ENCODE results near the gene PKM. TPM values are rescaled to one million over a fixed set of nuclear protein-coding genes. Genes with fewer than 3 reads are reported as not detected.

PKM gene
- total RNA-seq, 1 experiment from 2014 or later = 1,809 TPM

DNA sequence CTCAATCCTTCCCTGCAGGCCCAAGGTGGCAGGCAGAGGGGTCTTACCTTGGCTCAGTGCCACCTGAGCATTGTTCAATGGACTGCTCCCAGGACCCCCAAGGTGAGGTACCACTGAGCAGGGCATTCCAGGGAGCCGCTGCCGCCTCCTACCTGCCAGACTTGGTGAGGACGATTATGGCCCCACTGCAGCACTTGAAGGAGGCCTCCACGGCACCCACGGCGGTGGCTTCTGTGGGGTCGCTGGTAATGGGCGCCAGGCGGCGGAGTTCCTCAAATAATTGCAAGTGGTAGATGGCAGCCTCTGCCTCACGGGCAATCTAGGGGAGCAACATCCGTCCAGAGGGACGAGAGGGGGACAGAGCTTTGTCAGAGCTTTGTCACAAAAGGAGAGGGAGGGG lies 28.7 kb downstream of the PKM start:
- DNase-seq = no peak
- intact Hi-C loops (cut with micrococcal nuclease; ENCODE audit: unreplicated experiment) = no loop called here
- no peaks in the 10 kb centered on the region for H3K9me2 ChIP-seq (ENCODE audit: insufficient read depth)
- H4K20me1 ChIP-seq (ENCODE audit: insufficient read depth) = peaks cover 54% of the 10 kb centered on the region
- H3F3A ChIP-seq (ENCODE audit: insufficient read depth, low read depth) = peaks cover 94% of the 10 kb centered on the region
- BruUV-seq (replicated peaks) = no TSS peak
- no peak for TF ChIP-seq CTCF (conservative IDR thresholded peaks at IDR 0.05)
- no peak for TF ChIP-seq EZH2 (IDR thresholded peaks at IDR 0.05; ENCODE audit: low read depth)
- peaks cover 77% of the 10 kb centered on the region for H3K36me3 ChIP-seq (ENCODE audit: low read depth)
- CTCF ChIA-PET = no interaction called here
- no peaks in the 10 kb centered on the region for H3K27me3 ChIP-seq (ENCODE audit: insufficient read depth, low read depth)
- no peaks in the 10 kb centered on the region for H3K9me3 ChIP-seq (ENCODE audit: insufficient read depth, low read depth)
- H3K4me2 ChIP-seq = no peak overlapping the region
- POLR2A ChIA-PET (ENCODE audit: unreplicated experiment) = interaction anchor here (0.7 kb wide), 1 partner anchor 21 kb away, joined by 5 read pairs; no protein-coding TSS in a partner anchor
- H3K27ac ChIP-seq = peak overlapping the region; percentile 19; the same call in 1 of the 2 replicates
- no peaks in the 10 kb centered on the region for H3K4me1 ChIP-seq (replicated peaks; ENCODE audit: insufficient read depth)
- H3K4me3 ChIP-seq = no peak overlapping the region
- H2AFZ ChIP-seq = no peak overlapping the region
- peaks cover 17% of the 10 kb centered on the region; the same call in 1 of the 2 replicates for H3K79me2 ChIP-seq (ENCODE audit: low read depth)

DNA sequence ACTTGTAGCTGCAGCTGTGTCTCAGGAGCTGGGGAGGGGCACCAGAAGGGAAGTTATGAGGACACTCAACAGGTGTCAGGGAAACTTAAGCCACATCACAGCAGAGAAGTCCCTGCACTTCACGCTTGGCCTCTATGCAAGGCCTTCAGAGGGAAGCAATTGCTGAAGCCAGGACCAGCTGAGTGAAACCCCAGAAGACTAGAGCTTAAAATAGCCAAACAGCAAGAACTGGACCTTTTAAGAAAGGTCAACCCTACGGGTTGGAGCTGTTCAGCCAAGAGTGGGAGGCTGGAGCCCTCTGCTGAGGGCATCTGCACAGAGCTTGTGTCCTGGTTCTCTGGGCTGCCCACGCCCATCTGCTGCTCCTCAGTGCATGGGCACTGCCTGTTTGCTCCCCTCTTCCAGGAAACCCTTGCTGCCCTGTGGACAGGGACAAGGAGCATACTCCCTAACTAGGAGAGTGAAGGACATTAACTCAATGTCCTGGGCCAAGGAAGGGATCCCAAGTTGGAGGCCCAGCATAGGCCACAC lies 29.5 kb downstream of the PKM start:
- Histone ChIP-seq H4K20me1 (ENCODE audit: insufficient read depth) (peaks cover 50% of the 10 kb centered on the region), H3K4me2 (no peak overlapping the region), H3K4me3 (no peak overlapping the region), H3K36me3 (ENCODE audit: low read depth) (peaks cover 69% of the 10 kb centered on the region), H2AFZ (no peak overlapping the region), H3K27me3 (ENCODE audit: insufficient read depth, low read depth) (no peaks in the 10 kb centered on the region), H3K9me3 (ENCODE audit: insufficient read depth, low read depth) (no peaks in the 10 kb centered on the region), H3K9me2 (ENCODE audit: insufficient read depth) (no peaks in the 10 kb centered on the region), H3F3A (ENCODE audit: insufficient read depth, low read depth) (peaks cover 92% of the 10 kb centered on the region), H3K79me2 (ENCODE audit: low read depth) (0 out of 2 replicates have a peak, but pooled peaks cover 13% of the 10 kb centered on the region), H3K27ac (peak overlapping the region; percentile 32; the same call in 1 of the 2 replicates), H3K4me1 (replicated peaks; ENCODE audit: insufficient read depth) (no peaks in the 10 kb centered on the region)
- ChIA-PET POLR2A (ENCODE audit: unreplicated experiment) (interaction anchor here (0.7 kb wide), 1 partner anchor 33 kb away, joined by 3 read pairs; no protein-coding TSS in a partner anchor), CTCF (no interaction called here)
- TF ChIP-seq EZH2 (IDR thresholded peaks at IDR 0.05; ENCODE audit: low read depth) (no peak), CTCF (conservative IDR thresholded peaks at IDR 0.05) (no peak)
- intact Hi-C loops (cut with micrococcal nuclease; ENCODE audit: unreplicated experiment) = no loop called here
- no TSS peak for BruUV-seq (replicated peaks)
- DNase-seq = no peak

GRCh38 chr15:72200395-72201237 lies 30.4 kb downstream of the PKM start:
- Histone ChIP-seq H3K4me3 (no peak overlapping the region), H3K9me2 (ENCODE audit: insufficient read depth) (no peaks in the 10 kb centered on the region), H3K79me2 (ENCODE audit: low read depth) (0 out of 2 replicates have a peak, but pooled peaks cover 13% of the 10 kb centered on the region), H3K9me3 (ENCODE audit: insufficient read depth, low read depth) (no peaks in the 10 kb centered on the region), H4K20me1 (ENCODE audit: insufficient read depth) (peaks cover 50% of the 10 kb centered on the region), H3K36me3 (ENCODE audit: low read depth) (peaks cover 61% of the 10 kb centered on the region), H3K4me1 (replicated peaks; ENCODE audit: insufficient read depth) (peaks cover under 1% of the 10 kb centered on the region; the same call in 1 of the 2 replicates), H3K27ac (peak overlapping the region; percentile 32; the same call in 1 of the 2 replicates), H3K27me3 (ENCODE audit: insufficient read depth, low read depth) (no peaks in the 10 kb centered on the region), H2AFZ (no peak overlapping the region), H3K4me2 (no peak overlapping the region), H3F3A (ENCODE audit: insufficient read depth, low read depth) (peaks cover 92% of the 10 kb centered on the region)
- intact Hi-C loops (cut with micrococcal nuclease; ENCODE audit: unreplicated experiment) = no loop called here
- POLR2A ChIA-PET (ENCODE audit: unreplicated experiment) = interaction anchor here (0.7 kb wide), 1 partner anchor 33 kb away, joined by 3 read pairs; no protein-coding TSS in a partner anchor
- no peak for TF ChIP-seq CTCF (conservative IDR thresholded peaks at IDR 0.05)
- no peak for TF ChIP-seq EZH2 (IDR thresholded peaks at IDR 0.05; ENCODE audit: low read depth)
- CTCF ChIA-PET = interaction anchor here (0.6 to 0.9 kb wide), 2 partner anchors 16 to 824 kb away, joined by 5 to 24 read pairs; no protein-coding TSS in a partner anchor
- BruUV-seq (replicated peaks) = no TSS peak
- no peak for DNase-seq
